OCI-LY1 (cell line): Measurements from ENCODE around the gene PLA2G2F.

Experiments used
- CTCF ChIP-seq: fragments of 200-600 bp; sonication (generic), shearing (Covaris generic); IDR thresholded peaks from 2 replicates; pipeline ENCODE4 v1.5.1; 2017; ENCODE audit warnings: mild to moderate bottlenecking, antibody characterized with exemption, low read length, moderate library complexity, mixed read lengths
- EZH2 ChIP-seq: fragments of 200-600 bp; sonication (generic), shearing (Covaris generic); IDR thresholded peaks from 2 replicates; pipeline ENCODE4 v1.8.0; 2017; ENCODE audit warnings: borderline replicate concordance, mixed run types, mild to moderate bottlenecking, antibody characterized with exemption, low read length, moderate library complexity, mixed read lengths

DNA sequence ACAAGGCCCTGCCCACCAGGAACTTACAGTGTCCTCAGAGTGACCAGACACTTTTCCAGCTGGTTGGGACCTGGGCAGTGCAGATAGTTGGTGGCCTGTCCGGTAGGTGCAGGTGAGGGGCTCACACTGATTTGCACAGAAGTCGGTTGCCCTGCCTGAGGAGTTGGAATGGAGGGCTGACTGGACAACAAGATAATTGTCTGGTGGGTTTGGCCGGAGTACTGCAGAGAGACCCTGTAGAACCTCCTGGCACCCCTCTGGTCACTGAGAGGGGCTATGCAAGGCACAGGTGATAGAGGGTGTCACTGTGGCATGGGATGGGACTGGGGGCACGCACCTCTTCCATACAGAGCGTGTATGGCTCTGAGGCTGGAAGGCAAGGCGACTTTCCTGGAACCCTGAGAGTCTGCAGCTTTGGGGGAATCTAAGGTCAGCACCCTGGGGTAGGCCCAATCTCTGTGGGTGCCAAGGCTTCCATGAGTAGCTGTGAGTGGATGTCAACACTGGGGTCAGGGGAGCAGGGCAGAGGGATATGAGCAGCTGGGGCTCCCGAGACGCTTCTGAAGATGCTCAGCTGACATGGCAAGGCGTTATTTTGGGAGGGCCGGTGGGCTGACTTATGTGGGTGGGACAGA is 12.2 kb upstream of the PLA2G2F start:
- TF ChIP-seq CTCF (no peak), EZH2 (no peak)
